Inflammatory macrophage treated with lipopolysaccharide for 1 hour (primary cell): ENCODE data around the gene ZC3H8.
"Not testable (repeated sequence)": the region's sequence is repeated elsewhere in the genome, so short reads cannot be mapped to it uniquely, and the experiment has no call there.

Experiments
- DNase-seq, 2 donors: peaks; one replicate each; pipeline ENCODE4 v3.0.0-alpha.2; 2020 to 2022

The ZC3H8 gene

DNA sequence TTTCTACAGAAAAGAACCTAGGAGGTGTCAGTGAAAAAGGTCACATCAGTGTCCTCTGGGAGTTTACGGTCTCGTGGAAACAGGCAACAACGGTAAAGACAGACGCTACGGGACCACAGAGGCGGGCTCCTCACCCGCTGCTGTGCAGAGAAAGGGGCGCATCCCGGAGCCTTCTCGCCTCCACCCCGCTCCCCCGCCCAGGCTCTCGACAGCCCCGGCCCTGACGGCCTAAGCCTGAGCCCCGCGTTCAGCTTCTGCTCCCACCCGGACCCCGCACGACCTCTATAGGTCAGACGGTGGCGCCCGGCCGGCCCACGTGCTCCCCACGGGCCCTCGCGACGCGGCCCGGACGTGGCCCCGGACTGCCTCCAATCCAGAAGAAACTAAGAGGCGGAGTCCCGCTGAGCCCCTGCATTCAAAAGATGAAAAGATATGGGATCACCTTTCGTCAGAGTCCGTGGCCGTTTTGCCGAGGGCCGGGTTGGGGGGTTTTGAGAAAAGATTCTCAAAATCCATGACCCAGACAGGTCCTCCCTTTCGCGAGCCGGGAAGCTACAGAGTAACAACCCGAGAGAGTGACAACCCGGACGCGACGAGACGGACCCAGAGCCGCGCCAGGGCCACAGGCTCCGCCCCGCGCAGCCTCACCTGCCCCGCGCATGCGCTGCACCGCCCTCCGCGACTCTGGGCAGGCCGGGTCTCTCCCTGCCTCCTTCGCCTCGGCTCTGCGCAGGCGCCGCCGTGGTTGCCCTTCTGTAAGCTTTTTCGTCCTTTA lies at the start of gene ZC3H8:
ZC3H8 (minus strand) TSS at position 577 of the 775 bp plus-strand sequence; CDS start at position 516, 61 bp downstream.
- DNase-seq = peak; percentile 89 to 92

DNA sequence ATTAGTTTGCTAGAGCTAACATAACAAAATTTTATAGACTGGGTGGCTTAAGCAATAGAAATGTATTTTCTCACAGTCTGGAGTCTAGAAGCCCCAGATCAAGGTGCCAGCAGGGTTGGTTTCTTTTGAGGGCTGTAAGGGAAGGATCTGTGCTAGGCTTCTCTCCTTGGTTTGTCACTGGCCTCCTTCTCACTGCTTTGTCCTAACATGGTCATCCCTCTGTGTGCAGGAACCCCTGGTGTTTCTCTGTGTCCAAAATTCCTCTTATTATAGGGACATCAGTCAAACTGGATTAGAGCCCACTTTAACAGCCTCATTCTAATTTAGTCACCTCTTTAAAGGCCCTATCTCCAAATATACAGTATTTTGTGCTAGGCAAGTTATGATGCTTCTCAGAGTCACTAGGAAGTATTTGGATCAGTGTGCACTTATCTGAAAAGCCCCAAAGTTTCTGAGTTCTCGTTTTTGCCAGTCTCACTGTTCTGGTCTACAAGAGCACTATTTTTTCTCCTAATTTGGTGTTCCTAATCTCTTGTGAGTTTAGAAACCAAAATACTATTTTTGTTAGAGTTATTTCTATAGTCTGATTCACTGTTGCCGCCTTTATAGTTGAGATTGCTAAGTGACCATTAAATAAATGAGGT lies 49.6 kb upstream of the ZC3H8 start:
- no peak for DNase-seq

DNA sequence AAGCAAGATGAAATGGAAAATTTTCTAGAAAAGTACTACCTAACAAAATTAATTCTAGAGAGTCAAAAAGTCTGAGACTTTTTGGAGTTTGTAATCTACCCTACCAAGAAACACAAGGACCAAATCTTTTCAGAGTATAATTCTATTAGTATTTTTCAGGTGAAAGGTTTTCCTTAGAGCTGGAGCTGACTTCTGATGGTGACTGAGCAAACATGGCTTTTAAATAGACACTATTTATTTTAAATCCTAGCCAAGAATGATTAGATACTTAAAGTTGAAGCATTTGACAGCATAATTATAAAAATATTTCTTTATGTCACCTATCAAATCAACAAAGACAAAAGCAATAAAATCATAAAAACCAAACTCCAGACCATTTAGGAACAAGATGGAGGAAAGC lies 47.1 kb upstream of the ZC3H8 start:
- DNase-seq = no peak

DNA sequence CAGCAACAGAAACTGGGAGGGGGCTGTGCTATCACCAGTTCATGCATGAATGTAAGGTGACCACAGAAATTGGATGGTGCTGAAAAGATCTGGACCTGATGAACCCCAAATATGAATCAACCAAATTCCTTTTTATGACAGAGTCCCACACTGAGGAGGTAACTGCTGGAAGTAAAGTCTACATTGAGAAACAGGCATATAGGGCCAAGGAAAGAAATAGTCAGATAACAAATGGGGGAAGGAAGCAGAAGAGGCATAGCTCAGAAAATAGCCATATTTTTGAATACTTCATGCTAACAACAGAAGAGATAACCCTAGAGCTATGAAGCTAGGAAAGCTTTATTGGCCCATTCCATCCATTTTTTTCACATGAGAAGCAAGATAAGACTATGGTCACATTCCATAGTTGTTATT lies 46.3 kb upstream of the ZC3H8 start:
- DNase-seq = no peak

DNA sequence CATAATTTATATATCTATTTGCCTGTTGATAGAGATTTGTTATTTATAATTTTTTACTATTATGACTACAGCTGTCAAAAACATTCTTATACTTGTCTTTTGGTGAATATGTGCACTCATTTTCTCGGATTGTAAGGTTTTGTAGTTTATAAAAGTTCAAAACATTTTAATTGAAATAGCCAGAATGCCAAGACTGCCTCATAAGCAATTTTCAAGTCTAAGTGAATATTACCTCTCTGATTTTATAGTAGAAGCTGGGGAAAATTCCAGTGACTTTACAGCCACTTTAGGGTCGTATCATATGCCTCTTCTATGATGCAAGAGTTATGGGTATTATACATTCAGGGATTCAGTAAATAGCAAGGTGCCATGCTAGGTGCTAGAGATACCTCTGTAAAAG lies 41.6 kb upstream of the ZC3H8 start:
- no peak for DNase-seq

DNA sequence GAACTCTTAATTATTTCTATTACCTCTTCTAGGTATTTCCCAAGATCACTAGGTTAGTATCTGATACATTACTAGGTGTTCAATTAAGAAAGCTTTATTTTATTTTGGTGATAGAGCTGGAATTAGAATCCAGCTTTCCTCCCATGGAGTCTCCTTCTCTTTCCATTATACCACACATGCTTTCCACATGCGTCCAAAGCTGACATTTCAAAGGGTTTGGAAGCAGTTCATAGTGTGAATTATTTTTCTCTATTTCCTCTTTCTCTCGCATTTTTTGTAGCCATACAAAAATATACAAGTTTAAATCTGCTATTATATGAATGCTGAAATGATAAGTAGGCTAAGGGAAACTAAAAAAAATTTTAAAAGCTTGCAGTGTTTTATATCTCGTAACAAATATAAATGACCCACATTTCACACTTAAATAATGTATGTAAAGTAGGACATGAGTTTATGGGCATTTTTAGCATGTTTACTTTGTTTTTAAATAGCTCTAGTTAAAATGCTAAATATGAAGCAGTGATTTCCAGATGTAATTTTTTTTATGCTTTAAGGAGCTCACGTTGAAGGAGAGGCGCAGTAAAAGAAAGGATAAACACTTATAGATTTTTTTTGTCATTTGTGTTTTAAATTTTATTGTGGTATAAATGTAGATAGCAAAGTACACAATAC lies 40.7 kb upstream of the ZC3H8 start:
- DNase-seq = no peak

DNA sequence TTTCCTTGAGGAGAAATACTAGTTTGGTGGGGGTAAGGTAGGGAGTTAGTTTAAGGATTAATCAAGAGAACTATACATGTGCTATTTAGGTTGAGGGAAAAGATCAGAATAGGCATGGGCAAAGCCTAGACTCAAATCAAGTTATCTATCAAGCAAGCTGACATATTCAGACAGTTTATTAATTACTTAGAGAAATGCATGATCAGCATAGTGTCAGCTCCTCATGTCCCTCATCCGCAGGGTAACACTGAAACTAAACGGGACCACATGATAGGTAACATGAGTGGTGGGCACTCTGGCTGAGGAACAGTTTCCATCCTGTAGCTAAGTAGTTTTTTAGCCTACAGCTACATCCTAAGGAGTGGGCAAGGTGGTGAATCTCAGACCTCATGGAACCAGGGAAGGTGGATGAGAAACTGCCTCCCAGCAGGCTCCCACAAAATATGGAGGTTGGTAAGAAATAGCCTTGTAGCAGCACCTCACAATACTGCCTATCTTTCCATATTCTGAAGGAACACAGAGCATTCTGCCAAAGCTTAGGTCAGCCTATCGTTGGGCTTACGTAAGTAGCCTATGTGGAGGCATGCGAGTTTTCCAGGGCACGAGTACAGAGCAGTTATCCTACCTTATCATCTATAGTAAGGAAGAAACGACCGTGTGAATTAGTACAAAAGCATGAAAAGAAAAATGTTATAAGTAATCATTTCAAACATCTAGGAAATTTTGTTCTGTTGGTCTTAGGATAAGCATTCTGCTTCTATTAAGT lies 39.0 kb upstream of the ZC3H8 start:
- no peak for DNase-seq

DNA sequence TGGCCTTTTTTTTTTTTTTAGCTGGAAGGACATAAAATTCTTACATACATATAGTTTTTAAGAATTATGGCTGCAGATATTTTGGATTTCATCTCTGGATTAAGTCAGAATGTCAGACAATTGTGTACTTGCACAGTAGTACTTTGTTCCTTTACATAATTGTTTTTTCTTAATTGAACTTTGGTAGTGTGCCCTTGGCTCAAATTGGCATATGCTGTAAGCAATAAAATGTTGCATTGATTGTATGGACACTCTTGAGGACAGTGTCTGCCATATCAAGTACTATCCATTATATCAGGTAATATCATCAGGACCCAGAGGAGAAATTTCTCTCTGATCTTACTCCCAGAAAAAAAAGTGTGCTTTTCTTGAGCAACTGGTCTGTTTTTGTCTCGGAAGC lies 35.8 kb upstream of the ZC3H8 start:
- no peak for DNase-seq

DNA sequence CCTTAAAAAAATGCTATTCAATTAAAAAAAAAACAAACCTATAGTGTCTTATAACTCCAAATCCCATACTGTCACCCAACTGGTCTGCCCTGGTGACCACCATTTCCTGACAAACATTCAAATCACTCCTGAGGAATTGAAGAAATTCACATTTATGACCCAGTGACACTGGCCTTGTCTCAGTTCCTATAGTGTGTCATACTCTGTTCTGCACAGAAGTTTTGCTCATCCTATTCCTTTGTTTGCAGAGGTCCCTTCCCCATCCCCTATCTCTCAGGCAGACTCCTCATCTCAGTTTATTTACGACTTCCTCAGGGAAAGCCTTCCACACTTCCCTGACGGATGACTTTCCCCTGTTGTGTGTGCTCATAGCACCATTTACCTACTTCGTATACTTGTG lies 35.2 kb upstream of the ZC3H8 start:
- DNase-seq = no peak

DNA sequence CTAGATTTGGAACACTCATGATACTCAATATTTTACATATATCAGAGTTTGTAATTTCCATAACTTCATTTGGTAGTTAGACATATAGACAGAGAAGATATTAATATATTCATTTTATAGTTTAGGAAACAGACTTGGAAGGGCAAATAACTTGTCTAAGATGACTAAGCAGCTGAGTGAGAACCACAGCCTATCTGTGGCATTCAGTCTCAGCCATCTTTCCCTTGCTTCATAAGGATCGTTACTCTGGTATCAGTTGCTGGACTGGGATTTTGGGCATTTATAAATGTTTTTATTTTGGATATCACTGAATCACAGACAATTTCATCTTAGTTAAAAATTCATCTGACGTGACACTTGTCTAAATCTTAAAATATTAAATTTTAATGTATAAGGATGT lies 28.7 kb upstream of the ZC3H8 start:
- DNase-seq = not testable (repeated sequence)

DNA sequence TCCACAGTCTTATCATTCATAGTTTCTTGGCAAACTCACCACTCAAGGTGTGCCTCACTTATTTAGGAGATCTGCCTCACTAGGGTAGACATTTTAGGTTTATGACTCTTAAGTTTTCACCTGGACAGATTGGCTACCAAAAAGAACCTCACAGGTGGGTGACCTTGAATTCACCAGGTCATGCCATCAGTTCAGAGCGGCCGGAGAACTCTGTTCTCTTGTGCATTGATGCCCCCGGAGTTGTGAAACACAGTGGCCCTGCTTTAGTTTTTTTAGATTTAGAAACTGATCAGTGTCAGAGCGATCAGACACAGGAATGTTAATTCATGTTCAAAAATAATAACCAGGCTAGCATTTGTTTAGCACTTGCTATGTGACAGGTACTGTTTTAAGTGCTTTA lies 27.2 kb upstream of the ZC3H8 start:
- not testable (repeated sequence) for DNase-seq

DNA sequence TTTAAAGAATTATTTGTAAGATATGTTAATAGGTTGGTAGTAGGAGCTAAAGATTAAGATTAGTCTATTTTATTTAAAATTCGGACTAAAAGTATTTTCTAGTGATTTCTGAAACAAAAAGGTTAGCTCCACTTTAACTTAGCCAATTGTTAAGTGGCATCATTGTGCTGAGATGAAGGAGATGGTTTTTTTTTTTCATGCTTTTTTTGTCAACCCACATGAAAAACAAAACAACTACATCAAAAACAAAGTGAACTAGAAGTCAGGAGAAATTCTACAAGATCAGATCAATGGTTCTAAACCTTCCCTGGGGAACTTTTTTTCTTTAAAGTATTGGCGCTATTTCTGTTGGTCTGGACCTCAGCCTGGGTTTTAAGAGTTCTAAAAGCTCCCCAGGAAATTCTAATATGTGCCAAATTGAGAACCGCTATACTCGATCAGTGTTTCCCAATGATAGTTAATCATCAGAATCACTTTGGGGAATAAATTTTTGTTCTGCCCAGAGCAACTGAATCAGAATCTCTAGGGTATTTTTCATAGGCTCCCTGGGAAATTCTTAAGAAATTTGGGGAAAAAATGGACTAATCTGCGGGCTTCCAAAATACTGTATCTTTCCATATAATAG lies 22.9 kb upstream of the ZC3H8 start:
- no peak for DNase-seq

DNA sequence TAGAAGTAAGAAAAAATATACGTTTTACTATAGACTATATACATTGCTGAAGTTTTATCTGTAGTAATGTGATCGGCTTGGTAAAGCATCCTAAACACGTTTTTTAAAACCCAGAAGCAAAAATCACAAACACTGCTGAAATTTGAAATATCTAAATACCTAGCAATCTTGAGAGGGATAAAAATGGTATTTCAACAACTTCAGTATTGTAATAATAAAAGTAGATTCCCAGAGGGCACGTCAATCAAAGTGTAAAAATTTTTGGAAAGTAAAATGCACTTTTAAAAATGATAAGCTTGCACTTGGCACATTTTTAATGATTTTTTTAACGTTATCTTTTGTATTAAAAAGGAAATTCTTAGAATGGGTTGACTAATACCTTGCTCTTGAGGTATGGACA lies 22.1 kb upstream of the ZC3H8 start:
- DNase-seq = no peak

DNA sequence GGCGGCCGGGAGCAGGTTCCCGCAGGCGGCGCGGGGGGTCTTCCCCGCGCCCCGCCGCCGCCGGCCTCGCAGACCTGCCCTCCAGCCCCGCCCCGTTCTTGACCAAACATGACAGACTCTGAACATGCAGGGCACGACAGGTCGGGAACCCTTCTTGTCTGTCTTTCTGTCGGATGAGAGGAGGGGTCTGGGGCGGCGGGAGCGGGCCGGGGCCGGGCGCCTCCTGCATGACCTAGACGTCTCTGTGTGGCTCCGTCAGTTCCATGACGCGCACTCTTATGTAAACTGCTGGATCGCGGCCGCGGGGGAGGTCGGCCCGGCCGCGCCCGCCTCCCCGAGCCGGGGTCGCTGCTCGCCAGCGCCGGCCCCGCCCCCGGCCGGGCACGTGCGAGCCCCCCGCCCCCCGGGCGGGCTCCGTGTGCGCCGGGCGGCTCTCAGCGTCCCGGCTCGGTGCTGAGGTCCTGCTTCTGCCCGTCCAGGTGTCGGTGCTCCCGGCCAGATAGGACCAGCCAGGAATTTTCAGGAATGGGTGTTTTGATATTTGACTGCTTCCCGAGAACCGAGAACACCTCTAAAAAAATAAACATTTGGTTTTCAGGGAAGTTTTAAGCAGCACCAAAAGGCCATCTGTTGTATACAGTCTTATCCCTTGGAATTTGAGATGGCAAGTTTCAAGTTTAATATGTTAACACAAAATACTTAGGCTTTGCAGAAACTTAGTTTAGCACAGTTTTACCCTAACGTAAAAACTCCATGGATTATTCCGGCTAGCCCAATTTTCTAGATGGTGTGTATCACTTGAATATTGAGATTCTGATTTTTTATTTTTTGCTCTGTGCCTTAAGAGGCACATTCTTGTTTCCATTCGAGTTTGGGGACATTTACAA lies 21.3 kb upstream of the ZC3H8 start:
- DNase-seq = peak; percentile 69 to 73

DNA sequence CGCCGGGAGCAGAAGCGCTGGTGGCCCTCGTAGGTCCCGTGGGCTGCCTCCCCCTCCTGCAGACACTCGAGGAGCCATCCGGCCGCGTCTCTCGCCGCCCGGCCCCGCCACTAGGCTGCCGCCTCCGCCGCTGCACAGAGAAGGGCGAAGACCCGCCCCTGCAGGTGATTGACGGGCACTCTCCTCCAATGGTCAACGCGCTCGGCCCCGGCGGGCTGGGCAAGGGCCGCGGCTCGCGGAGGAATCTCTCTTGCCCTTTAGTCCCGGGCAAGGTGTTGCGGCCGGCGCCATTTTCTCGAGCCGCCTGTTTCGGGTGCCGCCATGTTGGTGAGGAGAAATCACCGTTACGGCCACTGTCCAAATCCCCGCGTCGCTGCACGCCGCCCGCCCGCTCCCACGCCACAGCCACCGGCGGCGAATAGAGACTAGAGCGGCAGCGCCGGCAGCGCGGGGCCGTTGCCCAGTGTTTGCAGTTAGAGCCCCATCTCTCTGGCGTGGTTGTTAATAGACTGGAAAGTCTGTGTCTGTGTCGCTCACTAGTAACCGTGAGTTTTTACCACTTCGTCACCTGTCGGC lies 20.6 kb upstream of the ZC3H8 start, which contains the start of gene ZC3H6:
ZC3H6 (plus strand) TSS at position 287 of the 576 bp plus-strand sequence. CDS start 398 bp downstream, outside the sequence.
- peak; percentile 96 to 100 for DNase-seq

DNA sequence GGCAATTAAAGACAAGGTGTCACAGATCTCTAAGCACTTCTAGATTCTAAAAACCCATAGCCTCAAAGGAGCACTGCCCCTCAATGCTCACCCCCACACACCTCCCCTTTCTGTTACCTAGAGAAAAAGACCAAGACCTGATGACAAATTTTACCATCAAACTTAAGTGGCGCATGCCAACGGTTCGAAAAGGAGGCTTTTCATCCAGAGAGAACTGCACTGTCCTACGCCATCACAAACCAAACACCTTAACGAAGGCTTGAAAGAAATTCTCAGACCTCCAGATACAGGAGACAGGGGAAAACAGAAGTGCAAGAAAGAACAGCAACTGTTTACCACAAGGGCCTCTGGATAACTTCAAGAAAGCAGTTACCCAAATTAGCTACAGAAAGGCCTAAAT lies 18.5 kb upstream of the ZC3H8 start:
- no peak for DNase-seq

DNA sequence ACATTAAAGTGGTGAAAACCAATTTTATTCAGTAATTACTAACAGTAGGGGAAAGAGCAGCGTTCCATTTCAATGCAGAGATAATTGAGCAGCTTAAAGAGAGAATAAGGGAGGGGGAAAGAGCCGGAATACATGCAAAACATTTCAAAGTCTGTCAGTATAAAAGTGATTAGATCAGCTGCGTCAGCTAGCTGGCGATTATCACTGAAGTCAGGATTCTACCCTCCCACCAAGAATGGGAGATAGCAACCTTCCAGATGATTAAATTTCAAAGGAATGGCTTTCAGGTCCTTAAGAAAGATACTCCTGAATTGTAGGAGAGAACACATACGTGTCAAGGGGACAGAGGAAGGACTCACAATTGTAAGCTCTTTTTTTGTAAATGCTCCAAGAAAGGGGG lies 17.8 kb upstream of the ZC3H8 start:
- DNase-seq = no peak

DNA sequence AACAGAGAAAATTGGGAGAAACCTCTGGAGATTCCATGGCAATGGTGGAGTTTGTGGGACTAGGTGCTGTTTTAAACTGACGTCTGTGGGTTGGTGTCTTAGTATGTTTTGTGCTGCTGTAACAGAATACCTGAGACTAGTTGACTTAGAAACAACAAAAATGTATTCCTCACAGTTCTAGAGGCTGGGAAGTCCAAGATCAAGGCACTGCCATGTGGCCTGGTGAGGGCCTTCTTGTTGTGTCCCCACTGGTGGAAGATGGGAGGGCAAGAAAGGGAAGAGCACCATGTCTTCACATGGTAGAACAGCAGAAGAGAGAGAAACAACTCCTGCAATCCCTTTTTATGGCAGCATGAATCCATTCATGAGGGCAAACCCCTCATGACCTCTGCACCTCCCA lies 13.7 kb upstream of the ZC3H8 start:
- DNase-seq = no peak

DNA sequence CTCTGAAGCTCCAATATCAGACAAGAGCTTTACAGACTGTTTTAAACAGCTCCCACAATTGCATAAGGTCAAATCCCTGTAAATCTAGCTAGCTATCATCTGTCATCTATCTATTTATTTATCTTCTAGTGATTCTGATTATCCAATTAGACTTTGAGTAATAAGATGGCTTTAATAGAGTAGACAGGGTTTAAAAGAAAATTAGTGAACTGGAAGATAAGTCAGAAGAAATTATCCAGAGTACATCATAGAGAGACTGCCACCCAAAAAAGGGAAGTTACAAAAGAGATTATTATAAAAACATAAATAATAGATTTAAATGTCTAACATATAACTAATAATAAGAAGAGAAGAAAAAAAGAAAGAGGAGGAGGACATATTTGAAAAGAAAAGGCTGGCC lies 8.0 kb upstream of the ZC3H8 start:
- no peak for DNase-seq

DNA sequence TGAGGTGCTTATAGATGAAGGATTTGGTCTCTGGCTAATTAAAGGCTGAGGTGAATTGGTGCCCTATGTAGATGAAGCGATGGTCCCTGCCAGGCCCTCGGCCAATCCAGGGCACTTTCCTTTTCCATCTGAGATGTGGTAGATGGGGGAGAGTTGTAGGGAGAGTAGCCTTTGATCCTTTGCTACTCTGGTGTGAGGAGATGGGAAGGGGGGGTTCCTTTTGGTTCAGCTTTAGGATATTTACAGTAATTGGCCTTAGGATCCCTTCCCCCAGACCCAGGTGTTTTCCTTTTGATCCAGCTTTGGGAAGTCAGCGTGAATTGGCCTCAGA lies 5.4 kb upstream of the ZC3H8 start:
- no peak for DNase-seq
